Loucy (cell line): ENCODE results near the gene RPS3.

ENCODE experiments used
- H2AFZ ChIP-seq: fragments of 200-600 bp; sonication (generic); 2 replicates; pipeline ENCODE4 v1.6.0; 2016; ENCODE audit warnings: antibody characterized with exemption, mild to moderate bottlenecking, low read length, moderate library complexity
- H3F3A ChIP-seq: fragments of 200-600 bp; 2 replicates; pipeline ENCODE4 v1.6.0; 2016; ENCODE audit warnings: antibody characterized with exemption, low read depth, mild to moderate bottlenecking
- H3K27me3 ChIP-seq: fragments of 200-600 bp; sonication (generic); 2 replicates; pipeline ENCODE4 v1.6.1; 2014; ENCODE audit warnings: low read length, mild to moderate bottlenecking; ENCODE audit not compliant: insufficient read depth, poor library complexity, severe bottlenecking
- H3K36me3 ChIP-seq: fragments of 200-600 bp; sonication (generic); 2 replicates; pipeline ENCODE4 v1.6.1; 2016; ENCODE audit warnings: low read length; ENCODE audit not compliant: insufficient read depth
- H3K4me1 ChIP-seq: fragments of 200-600 bp; sonication (generic); 2 replicates; pipeline ENCODE4 v1.5.1; 2014; ENCODE audit warnings: low read length, mild to moderate bottlenecking; ENCODE audit not compliant: insufficient read depth, poor library complexity, severe bottlenecking
- H3K4me2 ChIP-seq: fragments of 200-600 bp; sonication (generic); 2 replicates; pipeline ENCODE4 v1.6.0; 2014; ENCODE audit warnings: antibody characterized with exemption, low read length, low read depth, mild to moderate bottlenecking; ENCODE audit not compliant: poor library complexity, severe bottlenecking
- H3K4me3 ChIP-seq: fragments of 200-600 bp; sonication (generic); 2 replicates; pipeline ENCODE4 v1.5.1; 2014; ENCODE audit warnings: low read length, mild to moderate bottlenecking, mixed read lengths; ENCODE audit not compliant: poor library complexity, severe bottlenecking
- H3K79me2 ChIP-seq: fragments of 200-600 bp; sonication (generic); 2 replicates; pipeline ENCODE4 v1.6.1; 2014; ENCODE audit warnings: low read length; ENCODE audit not compliant: insufficient read depth
- H3K9ac ChIP-seq: fragments of 200-600 bp; sonication (generic); 2 replicates; pipeline ENCODE4 v1.6.0; 2014; ENCODE audit warnings: mild to moderate bottlenecking, low read depth, low read length, moderate library complexity; ENCODE audit not compliant: poor library complexity, severe bottlenecking
- H3K9me2 ChIP-seq: fragments of 200-600 bp; sonication (generic); replicated peaks from 2 replicates; pipeline ENCODE4 v1.6.1; 2016; ENCODE audit warnings: low read depth, low read length, mixed read lengths
- H3K9me3 ChIP-seq: fragments of 200-600 bp; sonication (generic); 2 replicates; pipeline ENCODE4 v1.6.1; 2014; ENCODE audit warnings: mild to moderate bottlenecking, antibody characterized with exemption, low read length, low read depth; ENCODE audit not compliant: insufficient read depth
- H4K20me1 ChIP-seq: fragments of 200-600 bp; sonication (generic); 2 replicates; pipeline ENCODE4 v1.6.0; 2014; ENCODE audit warnings: antibody characterized with exemption, low read length, mild to moderate bottlenecking; ENCODE audit not compliant: insufficient read depth, poor library complexity, severe bottlenecking
- EZH2phosphoT487 ChIP-seq: fragments of 200-600 bp; IDR thresholded peaks from 2 replicates; pipeline ENCODE4 v1.6.1; 2018; ENCODE audit warnings: antibody characterized with exemption, mild to moderate bottlenecking, moderate library complexity, borderline replicate concordance
- TF ChIP-seq, protein P1 (sequence below): fragments of 200-600 bp; sonication (generic); conservative IDR thresholded peaks from 2 replicates; pipeline ENCODE4 v1.5.1; 2014; ENCODE audit warnings: mild to moderate bottlenecking, antibody characterized with exemption, low read length

Gene RPS3

GRCh38 chr11:75422248-75423231 lies 23.2 kb downstream of the RPS3 start:
- Histone ChIP-seq H3K27me3 (no peaks in the 10 kb centered on the region), H3K9me3 (no peaks in the 10 kb centered on the region), H4K20me1 (no peaks in the 10 kb centered on the region), H3K36me3 (no peaks in the 10 kb centered on the region), H3K4me2 (no peak overlapping the region), H3K4me1 (no peaks in the 10 kb centered on the region), H3F3A (no peaks in the 10 kb centered on the region), H3K9me2 (no peaks in the 10 kb centered on the region), H3K4me3 (no peak overlapping the region), H3K79me2 (no peaks in the 10 kb centered on the region), H2AFZ (no peak overlapping the region), H3K9ac (no peak overlapping the region)
- no peak for TF ChIP-seq EZH2phosphoT487
- TF ChIP-seq, protein P1, sequence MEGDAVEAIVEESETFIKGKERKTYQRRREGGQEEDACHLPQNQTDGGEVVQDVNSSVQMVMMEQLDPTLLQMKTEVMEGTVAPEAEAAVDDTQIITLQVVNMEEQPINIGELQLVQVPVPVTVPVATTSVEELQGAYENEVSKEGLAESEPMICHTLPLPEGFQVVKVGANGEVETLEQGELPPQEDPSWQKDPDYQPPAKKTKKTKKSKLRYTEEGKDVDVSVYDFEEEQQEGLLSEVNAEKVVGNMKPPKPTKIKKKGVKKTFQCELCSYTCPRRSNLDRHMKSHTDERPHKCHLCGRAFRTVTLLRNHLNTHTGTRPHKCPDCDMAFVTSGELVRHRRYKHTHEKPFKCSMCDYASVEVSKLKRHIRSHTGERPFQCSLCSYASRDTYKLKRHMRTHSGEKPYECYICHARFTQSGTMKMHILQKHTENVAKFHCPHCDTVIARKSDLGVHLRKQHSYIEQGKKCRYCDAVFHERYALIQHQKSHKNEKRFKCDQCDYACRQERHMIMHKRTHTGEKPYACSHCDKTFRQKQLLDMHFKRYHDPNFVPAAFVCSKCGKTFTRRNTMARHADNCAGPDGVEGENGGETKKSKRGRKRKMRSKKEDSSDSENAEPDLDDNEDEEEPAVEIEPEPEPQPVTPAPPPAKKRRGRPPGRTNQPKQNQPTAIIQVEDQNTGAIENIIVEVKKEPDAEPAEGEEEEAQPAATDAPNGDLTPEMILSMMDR: no peak

DNA sequence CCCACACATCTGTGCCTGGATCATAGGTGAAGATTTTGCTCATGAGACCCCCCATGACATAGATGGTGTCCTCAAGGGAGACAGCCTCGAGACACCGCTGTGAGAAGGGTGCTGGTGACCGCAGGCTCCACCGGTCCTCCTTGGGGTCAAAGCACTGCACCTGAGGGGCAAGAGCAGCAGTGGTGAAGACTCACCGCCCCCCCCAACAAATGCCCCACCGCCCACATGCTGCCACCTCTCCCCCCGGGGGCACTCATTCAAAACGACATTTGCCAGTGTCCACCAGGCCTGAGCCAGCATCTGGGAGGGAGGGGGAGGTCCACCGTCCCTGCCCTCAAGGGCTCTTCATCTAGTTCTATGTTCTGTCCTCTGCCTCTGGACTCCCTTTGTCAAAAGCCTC lies 24.4 kb downstream of the RPS3 start:
- Histone ChIP-seq H3K27me3 (no peaks in the 10 kb centered on the region), H2AFZ (no peak overlapping the region), H3K9ac (no peak overlapping the region), H3K9me2 (no peaks in the 10 kb centered on the region), H3K4me3 (no peak overlapping the region), H3F3A (no peaks in the 10 kb centered on the region), H3K4me2 (no peak overlapping the region), H3K4me1 (no peaks in the 10 kb centered on the region), H3K9me3 (no peaks in the 10 kb centered on the region), H4K20me1 (no peaks in the 10 kb centered on the region), H3K79me2 (no peaks in the 10 kb centered on the region), H3K36me3 (no peaks in the 10 kb centered on the region)
- TF ChIP-seq EZH2phosphoT487: no peak
- TF ChIP-seq, protein P1: no peak

DNA sequence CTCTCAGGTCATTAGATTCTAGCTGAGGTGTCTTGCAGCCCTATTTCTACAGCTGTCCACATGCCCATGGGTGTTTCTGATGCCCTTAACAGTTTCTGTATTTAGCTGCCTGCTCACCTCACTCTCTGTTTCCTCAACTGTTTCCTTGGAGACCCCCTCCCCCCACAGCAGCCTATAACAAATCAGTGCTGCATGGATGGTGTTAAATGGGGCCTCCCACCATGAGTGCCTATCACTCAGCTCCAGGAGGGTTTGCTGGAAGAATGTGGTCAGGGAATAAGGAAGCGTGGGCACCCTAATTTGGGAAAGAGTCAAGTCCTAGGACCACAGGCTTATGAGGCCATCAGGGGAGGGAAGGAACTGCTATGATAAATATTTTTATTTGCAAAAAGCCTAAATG lies 25.1 kb downstream of the RPS3 start:
- H3K4me2 ChIP-seq: no peak overlapping the region
- H4K20me1 ChIP-seq: no peaks in the 10 kb centered on the region
- no peaks in the 10 kb centered on the region for H3K79me2 ChIP-seq
- no peaks in the 10 kb centered on the region for H3K27me3 ChIP-seq
- no peaks in the 10 kb centered on the region for H3K36me3 ChIP-seq
- no peaks in the 10 kb centered on the region for H3K9me3 ChIP-seq
- no peaks in the 10 kb centered on the region for H3K9me2 ChIP-seq
- no peak for TF ChIP-seq EZH2phosphoT487
- TF ChIP-seq, protein P1: no peak
- no peak overlapping the region for H3K9ac ChIP-seq
- no peaks in the 10 kb centered on the region for H3K4me1 ChIP-seq
- H2AFZ ChIP-seq: no peak overlapping the region
- H3K4me3 ChIP-seq: no peak overlapping the region
- H3F3A ChIP-seq: no peaks in the 10 kb centered on the region
